NCI-H2081 treated with DMSO at 0.1 percent for 48 hours (cell line): Measurements from ENCODE around the gene GNRHR.
"Not testable (repeated sequence)": the region's sequence is repeated elsewhere in the genome, so short reads cannot be mapped to it uniquely, and the experiment has no call there.

Experiments used
- DNase-seq: peaks from one replicate; lab custom pipeline; 2025; lab: John Stamatoyannopoulos, UW

GNRHR gene

GRCh38 chr4:67727124-67727850 lies 26.9 kb downstream of the GNRHR start:
- no peak for DNase-seq

- DNase-seq: no peak
These were observed 28.2 kb downstream of the GNRHR start for GRCh38 chr4:67725981-67726380.

GRCh38 chr4:67725132-67725531 lies 29.1 kb downstream of the GNRHR start:
- DNase-seq: no peak

GRCh38 chr4:67723949-67724348 lies 30.2 kb downstream of the GNRHR start:
- no peak for DNase-seq

GRCh38 chr4:67723341-67723740 lies 30.8 kb downstream of the GNRHR start:
- no peak for DNase-seq

GRCh38 chr4:67721770-67722597 lies 32.2 kb downstream of the GNRHR start:
- no peak for DNase-seq

GRCh38 chr4:67721315-67721769 lies 32.8 kb downstream of the GNRHR start:
- DNase-seq: no peak

- no peak for DNase-seq
These were observed 34.1 kb downstream of the GNRHR start for GRCh38 chr4:67719953-67720617.

- DNase-seq: no peak
These were observed 35.3 kb downstream of the GNRHR start for GRCh38 chr4:67718848-67719247.

- no peak for DNase-seq
These were observed 36.6 kb downstream of the GNRHR start for GRCh38 chr4:67717586-67717985.

- no peak for DNase-seq
These were observed 39.2 kb downstream of the GNRHR start for GRCh38 chr4:67714955-67715354.

GRCh38 chr4:67714248-67714583 lies 40.0 kb downstream of the GNRHR start:
- DNase-seq: no peak

GRCh38 chr4:67713529-67714247 lies 40.5 kb downstream of the GNRHR start:
- DNase-seq: no peak

- DNase-seq: no peak
These were observed 41.3 kb downstream of the GNRHR start for GRCh38 chr4:67712650-67713528.

GRCh38 chr4:67712000-67712625 lies 42.1 kb downstream of the GNRHR start:
- DNase-seq: no peak

GRCh38 chr4:67706682-67707081 lies 47.5 kb downstream of the GNRHR start:
- DNase-seq: not testable (repeated sequence)

GRCh38 chr4:67704843-67705242 lies 49.3 kb downstream of the GNRHR start:
- DNase-seq: no peak

- no peak for DNase-seq
These were observed 52.0 kb downstream of the GNRHR start for GRCh38 chr4:67702166-67702565.

GRCh38 chr4:67701517-67701850 lies 52.7 kb downstream of the GNRHR start:
- no peak for DNase-seq

GRCh38 chr4:67700738-67701516 lies 53.3 kb downstream of the GNRHR start, which contains the start of gene UBA6:
Gene UBA6, minus strand, starts transcription at chr4:67701155. Its CDS starts 36 bp downstream, at chr4:67701119.
- peak; percentile 57 for DNase-seq
